Hematopoietic multipotent progenitor cell treated with erythropoietin and hydrocortisone succinate and interleukin-3 and kit ligand, for 6 days (in vitro differentiated cells): ENCODE data around the gene MSL1.

Experiments used
- DNase-seq: peaks from one replicate; pipeline ENCODE4 v3.0.0-alpha.2; 2015

MSL1 gene

GRCh38 chr17:40121181-40122135, at the start of gene MSL1:
Gene MSL1, plus strand, starts transcription at chr17:40121971. Its CDS starts 642 bp downstream, at chr17:40122613.
- peak; percentile 89 for DNase-seq

GRCh38 chr17:40072040-40072734, 49.6 kb upstream of the MSL1 start:
- peak; percentile 95 for DNase-seq

GRCh38 chr17:40072735-40073346, 48.9 kb upstream of the MSL1 start:
- DNase-seq, result peak; percentile 93

GRCh38 chr17:40073454-40074174, 48.2 kb upstream of the MSL1 start:
- DNase-seq, result no peak

- no peak for DNase-seq
These were observed 47.6 kb upstream of the MSL1 start for GRCh38 chr17:40074175-40074512.

- DNase-seq, result no peak
These were observed 46.9 kb upstream of the MSL1 start for GRCh38 chr17:40074871-40075200.

GRCh38 chr17:40075201-40075941, 46.4 kb upstream of the MSL1 start:
- DNase-seq, result peak; percentile 87

- DNase-seq, result no peak
These were observed 45.8 kb upstream of the MSL1 start for GRCh38 chr17:40075942-40076498.

GRCh38 chr17:40076591-40076990, 45.2 kb upstream of the MSL1 start:
- peak; percentile 81 for DNase-seq

GRCh38 chr17:40079545-40079944, 42.2 kb upstream of the MSL1 start:
- no peak for DNase-seq

GRCh38 chr17:40084477-40084876, 37.3 kb upstream of the MSL1 start:
- DNase-seq, result no peak

- DNase-seq, result peak; percentile 82
These were observed 35.4 kb upstream of the MSL1 start for GRCh38 chr17:40086150-40087044.

GRCh38 chr17:40087049-40087794, 34.5 kb upstream of the MSL1 start:
- no peak for DNase-seq

- no peak for DNase-seq
These were observed 33.7 kb upstream of the MSL1 start for GRCh38 chr17:40087903-40088718.

- no peak for DNase-seq
These were observed 32.5 kb upstream of the MSL1 start for GRCh38 chr17:40089077-40089895.

- no peak for DNase-seq
These were observed 31.3 kb upstream of the MSL1 start for GRCh38 chr17:40090237-40091119.

- DNase-seq, result no peak
These were observed 29.9 kb upstream of the MSL1 start for GRCh38 chr17:40091691-40092397.
